Measurements from ENCODE around the gene TMEM263.

TMEM263 gene

GRCh38 chr12:107017042-107017441 lies 61.3 kb downstream of the TMEM263 start:
- no peak for TF ChIP-seq CTCF (IDR thresholded peaks at IDR 0.05; ENCODE audit: insufficient read depth, low read depth, low read length, missing control alignments)
- no peak overlapping the region for H3K4me3 ChIP-seq (ENCODE audit: low read length)
- no peak for DNase-seq (ENCODE audit: low read depth)

GRCh38 chr12:107019546-107019945 lies 63.8 kb downstream of the TMEM263 start:
- no peak overlapping the region for H3K4me3 ChIP-seq (ENCODE audit: low read length)
- DNase-seq (ENCODE audit: low read depth) = no peak
- TF ChIP-seq CTCF (IDR thresholded peaks at IDR 0.05; ENCODE audit: insufficient read depth, low read depth, low read length, missing control alignments) = no peak
